ENCODE measurements around the gene HPGD.

HPGD gene

DNA sequence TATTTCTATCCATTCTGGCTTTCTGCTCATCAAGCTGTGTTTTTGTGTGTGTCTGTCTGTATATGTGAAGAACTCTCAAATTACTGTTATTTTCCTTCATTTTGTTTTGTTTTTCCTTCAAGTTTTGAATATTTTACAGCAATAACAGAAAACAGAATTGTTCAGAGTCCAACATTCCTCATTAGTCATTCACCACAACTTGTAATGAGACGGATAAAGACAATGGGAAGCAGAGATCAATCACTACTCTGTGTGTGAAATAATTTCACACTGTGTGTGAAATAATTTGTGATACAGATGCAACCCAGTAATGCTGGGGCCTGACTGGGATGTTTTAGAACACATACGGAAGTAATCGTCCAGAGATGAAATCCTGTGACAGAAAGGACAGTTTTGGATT, 55.2 kb downstream of the HPGD start:
- DNase-seq, result no peak

DNA sequence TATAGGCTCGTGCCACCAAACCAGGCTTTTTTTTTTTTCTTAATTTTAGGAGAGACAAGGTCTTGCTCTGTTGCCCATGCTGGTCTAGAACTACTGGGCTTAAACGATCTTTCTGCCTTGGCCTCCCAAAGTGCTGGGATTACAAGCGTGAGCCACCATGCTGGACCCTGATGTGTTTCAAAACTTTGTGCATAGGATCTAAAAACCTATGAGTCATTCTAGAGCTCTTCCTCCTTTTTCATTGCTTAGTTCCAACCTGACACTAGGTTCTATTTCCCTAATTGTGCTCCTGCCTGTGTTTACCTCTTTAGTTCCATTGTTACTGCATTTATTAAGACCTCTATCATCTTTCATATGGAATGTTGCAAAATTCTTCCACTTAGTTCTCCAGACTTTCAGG, 57.3 kb downstream of the HPGD start:
- no peak for DNase-seq

DNA sequence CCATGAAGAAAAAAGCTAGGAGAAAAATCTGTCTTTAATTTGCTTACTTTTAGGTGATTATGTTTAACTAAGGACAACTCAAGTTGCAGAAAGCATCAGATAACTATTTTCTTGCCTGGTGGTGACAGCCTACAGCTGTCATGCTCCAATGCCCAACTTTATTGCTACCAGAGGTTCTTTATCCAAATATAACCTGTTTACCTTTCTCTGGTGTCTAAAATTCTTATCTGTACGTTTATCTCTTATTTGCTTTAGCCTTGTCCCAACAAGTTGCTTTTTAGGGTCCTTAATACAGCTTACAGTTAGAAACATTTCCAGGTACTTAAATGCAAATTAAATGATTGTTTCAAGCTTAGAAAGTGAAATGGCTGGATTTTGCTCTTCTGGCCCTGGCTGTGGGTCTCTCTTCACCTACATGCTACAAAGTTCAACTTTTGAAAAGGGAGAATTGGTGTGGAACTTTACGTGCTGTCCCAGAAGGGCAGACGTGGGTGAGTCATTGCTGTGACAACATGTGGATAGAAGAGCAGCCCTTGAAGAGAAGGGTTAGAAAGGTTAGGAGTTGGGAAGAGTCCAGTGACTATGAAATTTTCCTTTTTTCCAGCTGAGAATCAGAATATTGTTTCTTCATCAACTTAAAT, 60.7 kb downstream of the HPGD start:
- no peak for DNase-seq

DNA sequence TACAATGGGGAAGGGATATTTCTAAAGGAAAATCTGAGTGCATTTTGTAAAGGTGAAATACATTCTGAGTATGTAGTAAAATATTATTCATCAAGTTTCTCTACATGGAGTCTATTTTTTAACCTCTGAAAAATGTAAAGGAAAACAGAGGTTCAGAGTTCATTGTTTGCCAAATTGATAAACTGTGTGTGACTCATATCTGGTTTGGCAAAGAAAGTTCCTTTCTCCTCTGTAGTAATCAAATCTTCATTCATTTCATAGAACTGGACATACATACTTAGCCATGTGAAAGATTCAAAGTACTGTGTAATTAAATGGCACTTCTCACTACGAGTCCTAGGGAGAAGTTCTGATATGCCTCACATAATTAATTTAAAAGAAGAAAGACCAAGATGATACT, 61.6 kb downstream of the HPGD start:
- DNase-seq, result no peak

DNA sequence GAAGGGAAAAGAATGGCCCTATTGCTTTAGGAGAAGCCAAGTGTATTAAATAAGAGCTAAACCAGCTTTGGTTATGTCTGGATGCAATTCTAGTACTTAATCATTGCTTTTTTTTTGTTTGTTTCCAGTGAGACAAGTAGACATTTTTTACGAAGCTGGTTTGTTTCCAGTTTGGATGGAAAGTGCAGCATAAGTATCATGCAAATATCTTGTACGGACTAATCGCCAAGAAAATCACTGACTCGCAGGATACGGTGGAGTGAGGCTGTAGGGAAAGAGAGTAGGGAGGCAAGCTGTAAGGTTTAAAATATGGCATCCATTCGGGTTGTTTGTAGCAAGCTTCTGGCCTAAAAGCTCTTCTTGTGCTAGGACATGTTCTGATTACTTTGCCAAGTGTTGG, 64.8 kb downstream of the HPGD start:
- DNase-seq, result no peak

DNA sequence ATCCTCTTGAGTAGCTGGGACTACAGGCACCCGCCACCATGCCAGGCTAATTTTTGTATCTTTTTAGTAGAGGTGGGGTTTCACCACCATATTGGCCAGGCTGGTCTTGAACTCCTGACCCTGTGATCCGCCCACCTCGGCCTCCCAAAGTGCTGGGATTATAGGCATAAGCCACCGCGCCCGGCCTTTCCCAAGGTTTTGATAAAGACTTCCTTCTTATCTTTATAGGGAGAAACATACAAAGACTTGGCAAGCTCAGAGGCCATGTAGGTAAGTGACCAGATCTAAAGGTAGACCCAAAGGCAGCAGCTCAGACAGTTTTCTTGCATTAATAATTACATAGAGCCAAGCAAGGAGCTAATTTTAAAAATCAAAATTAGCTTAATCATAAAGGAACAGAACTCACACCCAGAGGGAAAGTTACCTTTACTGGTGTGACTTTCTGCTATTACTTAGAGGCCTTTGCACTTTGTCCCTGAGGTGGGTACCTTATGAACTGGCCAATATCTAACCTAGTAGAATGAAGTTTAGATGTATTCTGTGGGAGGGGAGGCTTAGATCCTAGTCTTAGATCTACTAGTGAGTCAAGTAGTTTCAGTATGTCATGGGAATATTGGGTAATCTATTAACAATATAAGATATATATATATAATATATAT, 67.3 kb downstream of the HPGD start:
- no peak for DNase-seq

DNA sequence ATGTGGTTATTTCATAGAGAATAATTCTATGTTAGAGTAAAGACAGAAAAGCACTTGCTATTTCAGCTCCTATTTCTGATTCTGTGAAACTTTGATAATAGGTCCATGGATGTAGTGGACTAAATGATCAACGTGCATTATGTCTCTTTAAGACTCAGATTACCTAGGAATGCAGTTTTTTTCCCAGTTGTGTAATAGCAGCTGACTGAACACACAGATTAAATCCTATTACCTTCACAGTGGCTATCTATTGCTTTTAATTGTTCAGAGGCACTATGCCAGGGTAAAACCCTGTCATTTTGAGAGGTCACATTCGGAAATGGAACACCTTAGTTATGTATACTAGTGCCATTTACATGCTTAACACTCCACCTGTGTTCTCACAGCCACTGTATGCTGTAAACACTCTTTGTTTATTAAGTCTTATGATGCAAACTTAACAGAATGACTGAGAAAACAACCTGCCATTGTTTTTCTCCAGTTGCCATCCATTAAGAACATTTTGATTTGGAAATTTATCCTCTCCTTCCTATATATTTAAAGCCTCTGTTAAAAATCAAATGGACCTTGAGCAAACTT, 70.5 kb downstream of the HPGD start:
- DNase-seq, result no peak

DNA sequence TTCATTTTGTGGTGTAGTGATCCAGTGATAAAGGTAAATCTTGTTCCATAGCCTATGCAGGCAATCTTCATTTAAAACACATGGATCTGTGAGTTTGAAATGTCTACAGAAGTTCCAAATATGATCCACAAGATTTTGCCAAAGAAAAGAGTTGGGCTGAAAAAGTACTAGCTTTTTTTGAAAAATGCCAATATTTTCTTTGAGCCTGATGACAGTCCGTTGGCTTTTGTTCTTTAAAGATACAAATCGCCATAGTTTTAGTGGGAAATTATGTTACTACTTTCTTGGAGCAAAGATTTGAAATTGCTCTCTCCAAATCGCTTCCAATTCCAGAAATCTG, 71.5 kb downstream of the HPGD start:
- DNase-seq, result no peak

DNA sequence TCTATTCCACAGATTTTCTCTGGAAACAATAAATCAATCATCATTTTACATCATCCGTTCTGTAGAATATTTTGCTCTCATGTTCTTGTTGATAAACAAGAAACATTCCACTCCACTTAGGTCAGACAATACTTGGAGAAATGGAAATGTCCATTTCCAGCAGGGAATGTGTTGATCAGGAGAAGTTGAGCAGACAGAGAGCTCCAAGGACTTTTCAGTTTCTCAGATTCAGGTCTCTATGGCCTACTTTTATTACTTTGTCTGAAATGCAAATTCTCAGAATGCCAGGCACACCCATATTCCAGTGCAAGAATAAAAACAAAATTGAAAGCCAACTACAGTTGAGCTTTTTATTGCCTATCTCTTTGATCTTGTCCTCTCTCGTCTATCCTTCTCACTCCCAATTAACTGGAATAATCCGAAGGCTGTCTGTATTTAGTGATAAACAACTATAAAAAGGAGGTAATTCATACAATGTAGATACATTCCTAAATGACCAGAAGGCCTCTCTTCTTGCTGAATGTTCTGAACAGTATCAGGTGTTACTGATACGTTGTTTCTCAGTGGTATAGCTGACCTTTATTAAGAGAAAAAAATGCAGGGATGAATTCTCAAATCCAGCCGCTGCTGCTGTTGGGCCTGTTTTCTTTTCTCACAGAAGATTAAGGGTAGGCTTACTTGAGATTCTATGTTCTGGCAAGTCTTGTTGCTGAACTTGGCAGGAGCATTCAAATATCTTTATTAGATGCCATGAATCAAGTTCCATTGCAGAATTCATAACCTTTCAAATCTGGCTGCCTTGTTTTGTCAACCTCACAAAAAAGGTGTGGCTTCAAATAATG, 72.1 kb downstream of the HPGD start:
- no peak for DNase-seq

DNA sequence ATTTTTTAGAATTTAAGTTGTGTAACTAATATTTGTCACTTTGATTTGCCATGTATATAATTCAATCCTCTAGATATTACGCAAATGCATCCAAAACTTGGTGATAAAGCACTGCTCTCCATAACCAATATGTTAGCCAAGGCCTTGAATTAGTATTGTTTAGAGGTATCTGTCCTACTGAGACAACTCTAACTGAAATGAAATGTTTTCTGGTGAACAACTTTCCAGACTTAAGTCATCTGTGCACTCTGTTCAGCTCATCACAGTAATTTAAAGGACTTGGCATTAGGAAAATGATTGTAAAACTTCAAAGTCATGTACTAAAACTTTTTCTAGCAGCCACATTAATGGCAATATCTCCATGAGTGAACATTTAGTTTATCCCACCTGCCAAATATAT, 73.1 kb downstream of the HPGD start:
- no peak for DNase-seq

DNA sequence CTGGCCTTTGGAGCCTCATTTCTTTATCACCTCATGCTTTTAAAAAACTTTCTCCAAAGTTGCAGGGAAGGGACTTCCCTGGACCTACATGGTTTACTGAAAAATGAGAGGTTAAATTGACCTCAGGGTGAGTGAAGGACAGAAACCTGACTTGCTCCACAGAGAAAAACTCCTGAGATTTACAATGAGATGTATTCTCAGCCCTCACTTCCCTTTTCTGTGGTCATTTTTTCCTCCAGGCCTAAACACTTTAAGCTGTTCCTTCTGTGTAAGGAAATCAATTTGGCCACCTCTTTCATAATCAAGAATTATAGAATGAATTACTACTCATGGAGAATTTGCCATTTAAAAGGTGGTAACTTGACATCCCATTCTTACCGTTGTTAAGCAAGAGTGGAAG, 77.9 kb downstream of the HPGD start:
- no peak for DNase-seq
